ENCODE measurements around the gene ABTB1. TPM values are rescaled to one million over a fixed set of nuclear protein-coding genes. Genes with fewer than 3 reads are reported as not detected.

Gene ABTB1
- total RNA-seq, 1 experiment from 2014 or later = 27.2 TPM

- Mint-ChIP-seq H3K36me3 (ENCODE audit: insufficient read depth, unreplicated experiment) (no peaks in the 10 kb centered on the region), H3K4me3 (ENCODE audit: low read depth, unreplicated experiment) (no peak overlapping the region), H3K4me1 (ENCODE audit: low read depth, unreplicated experiment) (no peaks in the 10 kb centered on the region), H3K27me3 (ENCODE audit: unreplicated experiment) (no peaks in the 10 kb centered on the region), H3K9me3 (ENCODE audit: low read depth, unreplicated experiment) (no peaks in the 10 kb centered on the region), H3K27ac (ENCODE audit: unreplicated experiment) (no peak overlapping the region)
- BruUV-seq (replicated peaks) = no TSS peak
- no peak for DNase-seq
- CTCF ChIA-PET = interaction anchor here (0.6 kb wide), 1 partner anchor 15 kb away, joined by 8 read pairs; no protein-coding TSS in a partner anchor
- intact Hi-C loops (cut with micrococcal nuclease; ENCODE audit: unreplicated experiment) = no loop called here
- TF ChIP-seq CTCF (IDR thresholded peaks at IDR 0.05; ENCODE audit: unreplicated experiment) = no peak
These were observed 39.7 kb downstream of the ABTB1 start for GRCh38 chr3:127712461-127712860.

GRCh38 chr3:127712881-127713771 is 40.4 kb downstream of the ABTB1 start:
- Mint-ChIP-seq H3K27me3 (ENCODE audit: unreplicated experiment) (no peaks in the 10 kb centered on the region), H3K36me3 (ENCODE audit: insufficient read depth, unreplicated experiment) (no peaks in the 10 kb centered on the region), H3K4me1 (ENCODE audit: low read depth, unreplicated experiment) (no peaks in the 10 kb centered on the region), H3K27ac (ENCODE audit: unreplicated experiment) (no peak overlapping the region), H3K4me3 (ENCODE audit: low read depth, unreplicated experiment) (no peak overlapping the region), H3K9me3 (ENCODE audit: low read depth, unreplicated experiment) (no peaks in the 10 kb centered on the region)
- DNase-seq = no peak
- BruUV-seq (replicated peaks) = no TSS peak
- TF ChIP-seq CTCF (IDR thresholded peaks at IDR 0.05; ENCODE audit: unreplicated experiment) = no peak
- CTCF ChIA-PET = interaction anchor here (0.6 kb wide), 2 partner anchors 14 to 36 kb away, joined by 3 to 8 read pairs; no protein-coding TSS in a partner anchor
- intact Hi-C loops (cut with micrococcal nuclease; ENCODE audit: unreplicated experiment) = no loop called here

GRCh38 chr3:127714125-127714571 is 41.4 kb downstream of the ABTB1 start:
- H3K36me3 Mint-ChIP-seq (ENCODE audit: insufficient read depth, unreplicated experiment) = no peaks in the 10 kb centered on the region
- no peaks in the 10 kb centered on the region for H3K27me3 Mint-ChIP-seq (ENCODE audit: unreplicated experiment)
- no peak overlapping the region for H3K4me3 Mint-ChIP-seq (ENCODE audit: low read depth, unreplicated experiment)
- no peaks in the 10 kb centered on the region for H3K4me1 Mint-ChIP-seq (ENCODE audit: low read depth, unreplicated experiment)
- DNase-seq = no peak
- H3K27ac Mint-ChIP-seq (ENCODE audit: unreplicated experiment) = no peak overlapping the region
- BruUV-seq (replicated peaks) = no TSS peak
- CTCF ChIA-PET = interaction anchor here (0.6 to 0.7 kb wide), 3 partner anchors 35 to 165 kb away, joined by 3 to 5 read pairs (median 4); no protein-coding TSS in a partner anchor
- intact Hi-C loops (cut with micrococcal nuclease; ENCODE audit: unreplicated experiment) = no loop called here
- TF ChIP-seq CTCF (IDR thresholded peaks at IDR 0.05; ENCODE audit: unreplicated experiment) = no peak
- H3K9me3 Mint-ChIP-seq (ENCODE audit: low read depth, unreplicated experiment) = no peaks in the 10 kb centered on the region

- CTCF ChIA-PET = no interaction called here
- no TSS peak for BruUV-seq (replicated peaks)
- no peak overlapping the region for H3K4me3 Mint-ChIP-seq (ENCODE audit: low read depth, unreplicated experiment)
- no peaks in the 10 kb centered on the region for H3K9me3 Mint-ChIP-seq (ENCODE audit: low read depth, unreplicated experiment)
- H3K4me1 Mint-ChIP-seq (ENCODE audit: low read depth, unreplicated experiment) = no peaks in the 10 kb centered on the region
- H3K27me3 Mint-ChIP-seq (ENCODE audit: unreplicated experiment) = no peaks in the 10 kb centered on the region
- TF ChIP-seq CTCF (IDR thresholded peaks at IDR 0.05; ENCODE audit: unreplicated experiment) = no peak
- DNase-seq = no peak
- no peak overlapping the region for H3K27ac Mint-ChIP-seq (ENCODE audit: unreplicated experiment)
- H3K36me3 Mint-ChIP-seq (ENCODE audit: insufficient read depth, unreplicated experiment) = no peaks in the 10 kb centered on the region
- intact Hi-C loops (cut with micrococcal nuclease; ENCODE audit: unreplicated experiment) = no loop called here
These were observed 42.1 kb downstream of the ABTB1 start for GRCh38 chr3:127714866-127715265.
